ENCODE measurements around the gene ST6GALNAC2.
"Not testable (repeated sequence)": the region's sequence is repeated elsewhere in the genome, so short reads cannot be mapped to it uniquely, and the experiment has no call there.

Gene ST6GALNAC2

DNA sequence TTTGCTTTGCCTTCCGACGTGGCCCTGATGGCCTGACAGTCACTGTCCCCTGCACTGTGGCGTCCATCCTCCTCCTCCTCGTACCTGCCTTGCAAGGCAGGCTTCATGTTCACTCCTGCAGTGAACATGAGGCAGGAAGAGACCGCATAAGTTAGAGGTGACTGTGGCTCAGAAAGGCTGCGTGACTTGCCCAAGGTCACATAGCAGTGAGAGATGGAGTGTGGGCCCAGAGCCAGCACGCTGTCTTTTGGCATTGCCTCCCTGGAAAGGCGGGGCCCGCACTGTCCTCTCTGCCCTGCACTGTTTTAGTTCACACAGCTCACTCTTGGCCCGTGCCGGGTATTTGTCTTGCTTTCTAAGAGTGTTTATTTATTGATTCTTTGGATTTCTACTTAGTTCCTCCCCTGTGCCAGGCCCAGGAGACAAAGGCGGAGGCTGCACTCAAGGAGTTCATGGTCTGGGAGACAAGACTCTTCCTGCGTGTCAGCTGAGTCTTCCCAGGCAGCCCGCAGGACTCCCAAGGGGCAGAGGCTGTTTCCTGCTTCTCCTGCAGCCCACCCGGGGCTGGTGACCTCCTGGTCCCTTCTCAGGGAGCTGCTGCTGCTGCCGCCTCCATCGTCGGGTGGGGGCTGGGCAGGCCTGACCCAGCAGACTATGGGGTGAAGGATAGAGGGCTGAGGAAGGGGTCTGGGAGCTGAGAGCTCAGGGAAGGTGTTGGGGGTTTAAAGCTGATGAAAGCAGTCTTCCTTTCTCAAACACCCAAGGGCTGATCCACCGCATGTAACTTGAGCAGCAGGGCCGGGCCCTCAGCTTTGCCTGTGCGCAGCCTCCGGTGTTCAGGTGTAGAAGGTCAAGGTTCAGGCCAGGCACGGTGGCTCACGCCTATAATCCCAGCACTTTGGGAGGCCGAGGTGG, 60.8 kb downstream of the ST6GALNAC2 start:
- TF ChIP-seq, protein P1, sequence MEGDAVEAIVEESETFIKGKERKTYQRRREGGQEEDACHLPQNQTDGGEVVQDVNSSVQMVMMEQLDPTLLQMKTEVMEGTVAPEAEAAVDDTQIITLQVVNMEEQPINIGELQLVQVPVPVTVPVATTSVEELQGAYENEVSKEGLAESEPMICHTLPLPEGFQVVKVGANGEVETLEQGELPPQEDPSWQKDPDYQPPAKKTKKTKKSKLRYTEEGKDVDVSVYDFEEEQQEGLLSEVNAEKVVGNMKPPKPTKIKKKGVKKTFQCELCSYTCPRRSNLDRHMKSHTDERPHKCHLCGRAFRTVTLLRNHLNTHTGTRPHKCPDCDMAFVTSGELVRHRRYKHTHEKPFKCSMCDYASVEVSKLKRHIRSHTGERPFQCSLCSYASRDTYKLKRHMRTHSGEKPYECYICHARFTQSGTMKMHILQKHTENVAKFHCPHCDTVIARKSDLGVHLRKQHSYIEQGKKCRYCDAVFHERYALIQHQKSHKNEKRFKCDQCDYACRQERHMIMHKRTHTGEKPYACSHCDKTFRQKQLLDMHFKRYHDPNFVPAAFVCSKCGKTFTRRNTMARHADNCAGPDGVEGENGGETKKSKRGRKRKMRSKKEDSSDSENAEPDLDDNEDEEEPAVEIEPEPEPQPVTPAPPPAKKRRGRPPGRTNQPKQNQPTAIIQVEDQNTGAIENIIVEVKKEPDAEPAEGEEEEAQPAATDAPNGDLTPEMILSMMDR (IDR thresholded peaks at IDR 0.05; ENCODE audit: insufficient read depth, low read depth, low read length, missing control alignments), result no peak
- DNase-seq (ENCODE audit: low read depth), result no peak
- no peak overlapping the region for H3K4me3 ChIP-seq (ENCODE audit: low read depth, low read length)

DNA sequence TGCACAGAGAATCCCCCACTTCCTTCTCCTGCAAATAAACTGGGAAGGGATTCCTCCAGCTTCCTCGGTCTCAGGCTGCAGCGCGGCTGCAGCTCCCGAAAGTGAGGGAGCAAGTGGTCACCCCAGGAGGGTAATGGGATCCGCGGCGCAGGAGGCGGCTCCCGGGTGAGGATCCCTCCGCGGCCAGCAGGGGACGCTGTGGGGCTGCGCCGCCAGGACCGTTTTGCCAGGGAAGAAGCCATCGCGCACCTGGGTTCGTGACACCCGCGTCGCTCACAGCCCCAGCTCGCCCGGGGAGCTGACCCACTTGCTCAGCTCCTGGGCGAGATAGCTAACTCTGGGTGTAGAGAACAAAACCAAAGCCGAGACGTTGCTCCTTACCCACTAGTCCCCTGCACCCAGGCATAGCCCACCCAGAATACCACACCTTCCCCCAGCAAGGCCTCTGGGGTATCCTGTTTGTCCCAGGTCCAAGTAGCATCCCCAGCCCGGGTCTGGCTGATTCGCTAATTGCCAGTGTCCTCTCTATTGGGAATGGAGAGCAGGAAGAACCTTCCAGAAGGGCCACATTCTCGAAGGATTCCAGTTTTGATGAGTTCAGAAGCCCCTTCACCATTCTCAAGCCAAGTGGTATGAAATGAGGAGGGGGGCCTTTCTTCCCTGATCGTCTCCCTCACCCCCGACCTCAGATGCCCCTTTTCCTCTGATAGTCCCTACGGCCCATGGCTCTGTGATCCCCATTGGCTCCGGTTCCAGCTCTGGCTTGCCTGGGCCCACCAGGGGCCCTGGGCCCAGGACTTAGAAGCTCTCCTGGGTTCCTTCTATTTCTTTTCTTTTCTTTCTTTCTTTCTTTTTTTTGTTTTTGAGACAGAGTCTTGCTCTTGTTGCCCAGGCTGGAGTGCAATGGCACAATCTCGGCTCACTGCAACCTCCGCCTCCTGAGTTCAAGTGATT, 62.3 kb downstream of the ST6GALNAC2 start:
- peak; percentile 80 for DNase-seq (ENCODE audit: low read depth)
- TF ChIP-seq, protein P1 (IDR thresholded peaks at IDR 0.05; ENCODE audit: insufficient read depth, low read depth, low read length, missing control alignments), result peak; percentile 100
- H3K4me3 ChIP-seq (ENCODE audit: low read depth, low read length), result no peak overlapping the region

DNA sequence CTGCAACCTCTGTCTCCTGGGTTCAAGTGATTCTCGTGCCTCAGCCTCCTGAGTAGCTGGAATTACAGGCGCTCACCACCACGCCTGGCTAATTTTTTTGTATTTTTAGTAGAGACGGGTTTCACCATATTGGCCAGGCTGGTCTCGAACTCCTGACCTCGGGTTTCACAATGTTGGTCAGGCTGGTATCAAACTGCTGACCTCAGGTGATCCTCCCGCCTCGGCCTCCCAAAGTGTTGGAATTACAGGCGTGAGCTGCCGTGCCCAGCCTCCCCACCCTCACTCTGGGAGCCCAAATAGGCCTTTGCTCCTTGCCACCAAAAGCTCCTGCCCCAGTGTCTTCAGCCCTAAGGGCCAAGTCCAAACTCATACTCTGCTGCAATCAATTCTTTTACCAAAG, 64.0 kb downstream of the ST6GALNAC2 start:
- DNase-seq (ENCODE audit: low read depth); H3K4me3 ChIP-seq (ENCODE audit: low read depth, low read length): not testable (repeated sequence)

DNA sequence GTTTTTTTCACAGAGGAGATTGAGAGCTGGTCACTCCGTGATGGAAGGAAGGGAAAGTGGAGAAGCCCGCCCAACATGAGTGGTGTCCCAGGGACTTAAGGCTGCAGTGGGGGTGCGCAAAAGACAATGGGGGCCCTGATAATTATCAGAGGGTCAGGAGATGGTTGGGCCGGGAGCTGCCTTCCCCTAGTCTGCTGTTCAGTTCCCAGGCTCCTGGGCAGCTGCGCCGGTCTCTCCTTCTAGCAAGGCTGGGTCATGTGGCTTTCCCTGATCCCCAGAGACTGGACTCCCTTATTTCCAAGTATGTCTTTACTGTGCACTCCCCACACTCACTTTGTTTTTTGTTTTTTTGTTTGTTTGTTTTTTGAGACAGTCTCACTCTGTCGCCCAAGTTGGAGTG, 64.4 kb downstream of the ST6GALNAC2 start:
- TF ChIP-seq, protein P1 (IDR thresholded peaks at IDR 0.05; ENCODE audit: insufficient read depth, low read depth, low read length, missing control alignments), result no peak
- H3K4me3 ChIP-seq (ENCODE audit: low read depth, low read length), result no peak overlapping the region
- no peak for DNase-seq (ENCODE audit: low read depth)

DNA sequence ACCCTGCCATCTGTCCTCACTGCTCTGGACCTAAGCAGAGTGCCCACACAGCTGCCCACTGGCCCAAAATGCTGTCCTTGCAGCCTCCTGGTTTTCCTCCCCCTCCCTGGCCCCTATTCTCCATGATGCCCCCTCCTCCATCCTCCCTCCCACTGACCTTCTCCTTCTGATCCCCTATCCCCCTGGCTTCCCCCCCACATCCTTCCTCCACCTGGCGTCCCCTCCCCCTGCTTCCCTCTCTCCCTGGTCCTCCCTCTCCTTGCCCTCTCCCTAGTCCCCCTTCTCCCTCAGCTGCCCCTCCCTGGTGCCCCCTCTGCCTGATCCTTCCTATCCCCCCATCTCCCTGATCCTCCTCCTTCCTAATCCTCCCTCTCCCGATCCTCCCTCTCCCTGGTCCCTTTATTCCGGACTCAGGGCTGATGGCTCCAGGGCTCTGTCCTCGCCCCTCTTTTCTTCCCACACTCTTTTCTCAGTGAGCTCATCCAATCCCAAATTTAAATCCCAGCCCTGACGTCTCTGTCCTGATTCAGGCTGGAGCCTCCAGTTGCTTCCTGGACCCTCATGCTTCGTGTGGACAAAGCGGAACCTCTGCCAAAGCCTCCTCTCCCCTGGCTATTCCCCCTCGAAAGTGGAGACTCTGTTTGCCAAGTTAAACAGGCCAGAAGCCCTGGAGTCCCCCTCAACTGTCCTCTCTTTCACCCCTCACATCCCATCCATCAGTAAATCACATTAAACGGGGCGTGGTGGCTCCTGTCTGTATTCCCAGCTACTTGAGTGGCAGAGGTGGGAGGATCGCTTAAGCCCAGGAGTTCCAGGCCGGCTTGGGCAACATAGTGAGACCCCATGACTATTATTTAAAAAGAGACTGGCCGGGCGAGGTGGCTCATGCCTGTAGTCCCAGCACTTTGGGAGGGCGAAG, 66.4 kb downstream of the ST6GALNAC2 start:
- TF ChIP-seq, protein P1 (IDR thresholded peaks at IDR 0.05; ENCODE audit: insufficient read depth, low read depth, low read length, missing control alignments), result no peak
- no peak for DNase-seq (ENCODE audit: low read depth)
- no peak overlapping the region for H3K4me3 ChIP-seq (ENCODE audit: low read depth, low read length)

DNA sequence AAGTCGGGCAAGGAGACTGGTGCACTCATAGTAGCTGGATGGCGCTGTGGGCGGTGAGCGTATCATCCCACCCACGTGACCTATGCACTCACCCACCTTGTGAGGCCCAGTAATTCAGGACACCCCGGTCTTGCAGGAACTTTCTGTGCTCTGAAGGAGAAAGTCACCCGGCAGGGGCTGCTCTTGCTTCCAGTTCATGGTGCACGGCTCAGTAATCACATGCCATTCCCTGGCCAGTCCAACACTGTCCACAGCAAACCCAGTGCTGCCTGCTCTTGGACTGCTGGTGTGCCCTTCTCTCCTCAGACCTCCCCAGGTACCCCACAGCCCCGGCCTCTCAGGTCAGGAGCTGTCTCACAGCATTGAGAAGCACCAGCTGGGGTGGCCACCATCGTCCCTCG, 68.0 kb downstream of the ST6GALNAC2 start:
- H3K4me3 ChIP-seq (ENCODE audit: low read depth, low read length), result no peak overlapping the region
- DNase-seq (ENCODE audit: low read depth), result no peak
- TF ChIP-seq, protein P1 (IDR thresholded peaks at IDR 0.05; ENCODE audit: insufficient read depth, low read depth, low read length, missing control alignments), result no peak

Data from GM12865 (cell line).